Measurements from ENCODE around the gene HLA-DOB. TPM values are rescaled to one million over a fixed set of nuclear protein-coding genes. Genes with fewer than 3 reads are reported as not detected.
"Not testable (repeated sequence)": the region's sequence is repeated elsewhere in the genome, so short reads cannot be mapped to it uniquely, and the experiment has no call there.

Gene HLA-DOB
- total RNA-seq, 2 donors from 2014 or later, result 0.58 to 0.69 TPM

- intact Hi-C loops (cut with DNase I), result loop anchor here (10.0 kb wide), 1 partner anchor 552 kb away; no protein-coding TSS in a partner anchor
- H3K9me3 ChIP-seq, result no peaks in the 10 kb centered on the region
- no peaks in the 10 kb centered on the region for H3K4me1 ChIP-seq
- H3K9ac ChIP-seq (ENCODE audit: low read depth in 2 of 2, low read length in 2 of 2), result peak overlapping the region in 1 of 2 donors; percentile 27
- no peak overlapping the region for H3K27ac ChIP-seq
- DNase-seq, result peak; percentile 81
- TF ChIP-seq CTCF (IDR thresholded peaks at IDR 0.05), result peak; percentile 90
- H3K36me3 ChIP-seq, result no peaks in the 10 kb centered on the region
- no peak overlapping the region for H3K4me3 ChIP-seq
- peaks cover 3% of the 10 kb centered on the region for H3K27me3 ChIP-seq
Observed at GRCh38 chr6:32796848-32797776, 19.7 kb downstream of the HLA-DOB start.

- Histone ChIP-seq H3K9ac (ENCODE audit: low read depth in 2 of 2, low read length in 2 of 2) (no peak overlapping the region), H3K4me1 (no peaks in the 10 kb centered on the region), H3K27ac (no peak overlapping the region), H3K4me3 (no peak overlapping the region), H3K36me3 (no peaks in the 10 kb centered on the region), H3K27me3 (peaks cover 10% of the 10 kb centered on the region), H3K9me3 (no peaks in the 10 kb centered on the region)
- no peak for DNase-seq
- intact Hi-C loops (cut with DNase I), result loop anchor here (10.0 kb wide), 1 partner anchor 550 kb away; no protein-coding TSS in a partner anchor
- no peak for TF ChIP-seq CTCF (IDR thresholded peaks at IDR 0.05)
Observed at GRCh38 chr6:32794510-32794909, 22.3 kb downstream of the HLA-DOB start.

GRCh38 chr6:32792901-32793435 is 23.8 kb downstream of the HLA-DOB start:
- Histone ChIP-seq H3K27me3 (peaks cover 10% of the 10 kb centered on the region), H3K9me3 (no peaks in the 10 kb centered on the region), H3K4me1 (no peaks in the 10 kb centered on the region), H3K9ac (ENCODE audit: low read depth in 2 of 2, low read length in 2 of 2) (no peak overlapping the region), H3K36me3 (no peaks in the 10 kb centered on the region), H3K27ac (no peak overlapping the region), H3K4me3 (no peak overlapping the region)
- no peak for TF ChIP-seq CTCF (IDR thresholded peaks at IDR 0.05)
- intact Hi-C loops (cut with DNase I), result loop anchor here (10.0 kb wide), 1 partner anchor 548 kb away; no protein-coding TSS in a partner anchor
- DNase-seq, result no peak

GRCh38 chr6:32790306-32790705 is 26.5 kb downstream of the HLA-DOB start:
- H3K9me3 ChIP-seq, result no peaks in the 10 kb centered on the region
- H3K9ac ChIP-seq (ENCODE audit: low read depth in 2 of 2, low read length in 2 of 2), result no peak overlapping the region
- intact Hi-C loops (cut with DNase I), result loop anchor here (10.0 kb wide), 1 partner anchor 546 kb away; no protein-coding TSS in a partner anchor
- H3K4me1 ChIP-seq, result no peaks in the 10 kb centered on the region
- H3K27ac ChIP-seq, result no peak overlapping the region
- H3K27me3 ChIP-seq, result peaks cover 10% of the 10 kb centered on the region
- no peak for TF ChIP-seq CTCF (IDR thresholded peaks at IDR 0.05)
- no peak for DNase-seq
- no peak overlapping the region for H3K4me3 ChIP-seq
- no peaks in the 10 kb centered on the region for H3K36me3 ChIP-seq

- peak; percentile 56 for DNase-seq
- Histone ChIP-seq H3K27me3 (no peaks in the 10 kb centered on the region), H3K4me3 (no peak overlapping the region), H3K27ac (no peak overlapping the region), H3K4me1 (no peaks in the 10 kb centered on the region), H3K9ac (ENCODE audit: low read depth in 2 of 2, low read length in 2 of 2) (no peak overlapping the region), H3K9me3 (no peaks in the 10 kb centered on the region), H3K36me3 (no peaks in the 10 kb centered on the region)
- intact Hi-C loops (cut with DNase I), result loop anchor here (2.0 to 5.0 kb wide), 2 partner anchors 84 to 371 kb away; no protein-coding TSS in a partner anchor
- TF ChIP-seq CTCF (IDR thresholded peaks at IDR 0.05), result peak; percentile 44
Observed at GRCh38 chr6:32785781-32786533, 30.8 kb downstream of the HLA-DOB start.

- DNase-seq; H3K9ac ChIP-seq (ENCODE audit: low read depth in 2 of 2, low read length in 2 of 2); H3K4me3 ChIP-seq; H3K36me3 ChIP-seq; H3K4me1 ChIP-seq; H3K27me3 ChIP-seq; H3K9me3 ChIP-seq; H3K27ac ChIP-seq; intact Hi-C loops (cut with DNase I): not testable (repeated sequence)
Observed at GRCh38 chr6:32782923-32783322, 33.9 kb downstream of the HLA-DOB start.
